ENCODE measurements around the gene NET1. TPM values are rescaled to one million over a fixed set of nuclear protein-coding genes. Genes with fewer than 3 reads are reported as not detected.

Gene NET1
- total RNA-seq, 2 experiments from 2014 or later: 39.1 to 47.7 TPM

DNA sequence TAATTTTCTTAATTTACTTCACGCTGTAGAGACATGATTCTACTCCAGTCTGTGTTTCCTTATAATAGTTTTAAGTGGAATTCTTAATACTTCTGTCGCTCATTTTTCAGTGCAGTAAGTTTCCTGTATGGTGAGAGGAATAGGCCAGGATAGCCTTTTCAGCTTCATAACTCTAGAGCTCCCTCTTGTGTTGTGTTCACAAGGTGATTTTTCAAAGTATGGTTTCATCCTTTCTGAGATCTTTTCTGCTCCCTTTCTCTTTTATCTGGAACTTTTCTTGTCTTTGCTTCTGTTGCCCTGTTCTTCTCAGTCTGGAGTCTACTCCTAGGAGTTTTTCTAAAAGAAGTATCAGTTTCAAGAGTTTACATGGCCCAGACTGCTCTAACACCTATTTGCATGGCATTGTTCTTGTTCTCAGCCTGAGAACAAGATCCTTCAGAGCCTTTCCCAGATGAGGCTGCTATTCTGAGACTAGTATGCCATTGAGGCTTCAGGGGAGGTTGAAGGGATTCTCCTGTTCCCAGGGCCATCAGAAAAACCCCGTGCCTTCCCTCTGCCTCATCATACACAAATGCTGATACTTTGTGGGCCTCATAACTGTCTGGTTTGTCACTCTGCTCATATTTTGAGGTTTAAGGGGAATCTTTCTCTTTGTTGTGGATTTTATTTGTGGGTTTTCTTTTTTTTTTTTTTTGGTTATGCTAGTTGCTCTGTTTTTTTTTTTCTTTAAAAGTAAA lies 21.8 kb downstream of the NET1 start:
- Mint-ChIP-seq H3K4me3 (no peak overlapping the region), H3K9me3 (peaks cover 3% of the 10 kb centered on the region), H3K27ac (peak overlapping the region; percentile 14), H3K27me3 (no peaks in the 10 kb centered on the region), H3K36me3 (ENCODE audit: low read depth) (peaks cover 14% of the 10 kb centered on the region), H3K4me1 (peaks cover 12% of the 10 kb centered on the region)
- CTCF ChIA-PET: interaction anchor here (0.7 to 4.2 kb wide), 9 partner anchors 9 to 587 kb away, joined by 3 to 25 read pairs (median 6); partner anchors contain the start of gene AKR1C3
- POLR2A ChIA-PET: no interaction called here
- peak; percentile 36 for DNase-seq

DNA sequence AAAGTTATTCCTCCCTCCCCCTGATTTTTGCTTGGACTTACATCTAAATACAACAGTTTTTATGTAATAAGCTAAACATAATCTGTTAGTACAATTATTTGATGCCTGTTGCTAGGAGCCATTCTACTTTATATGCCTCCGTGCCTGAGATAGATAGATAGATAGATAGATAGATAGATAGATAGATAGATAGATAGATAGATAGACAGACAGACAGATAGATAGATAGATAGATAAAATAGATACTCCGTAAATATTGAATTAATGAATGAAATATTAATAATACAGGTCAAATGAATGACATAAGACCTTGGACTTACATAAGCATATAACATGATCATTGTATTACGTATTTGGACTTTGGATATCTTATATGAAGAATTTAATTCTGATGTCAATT lies 23.0 kb downstream of the NET1 start:
- ChIA-PET CTCF (interaction anchor here (0.6 to 4.2 kb wide), 6 partner anchors 13 to 585 kb away, joined by 3 to 25 read pairs (median 3); partner anchors contain the start of gene TUBAL3), POLR2A (no interaction called here)
- Mint-ChIP-seq H3K4me3 (no peak overlapping the region), H3K4me1 (peaks cover 12% of the 10 kb centered on the region), H3K27me3 (no peaks in the 10 kb centered on the region), H3K9me3 (peaks cover 3% of the 10 kb centered on the region), H3K36me3 (ENCODE audit: low read depth) (peaks cover 11% of the 10 kb centered on the region), H3K27ac (no peak overlapping the region)
- DNase-seq: no peak

DNA sequence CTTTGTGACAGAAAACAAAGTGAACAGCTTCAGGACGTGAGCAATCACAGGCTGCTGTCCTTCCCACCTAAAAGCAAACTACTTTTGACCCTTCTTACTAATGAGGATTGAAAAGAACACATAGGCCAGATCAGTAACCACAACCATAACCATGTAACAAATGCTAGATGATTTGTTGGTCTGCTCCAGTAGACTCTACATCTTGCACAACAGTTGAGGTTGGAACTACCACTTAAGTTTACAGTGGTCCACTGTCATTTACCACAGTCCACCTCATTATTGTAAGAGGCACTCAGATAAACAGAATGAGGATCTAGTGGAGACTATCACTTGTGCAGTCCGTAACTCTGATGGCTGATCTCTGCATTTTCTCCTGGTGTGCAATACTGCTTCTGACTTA lies 27.8 kb downstream of the NET1 start:
- H3K4me3 Mint-ChIP-seq: no peak overlapping the region
- peaks cover 29% of the 10 kb centered on the region for H3K4me1 Mint-ChIP-seq
- no peaks in the 10 kb centered on the region for H3K9me3 Mint-ChIP-seq
- no peak for DNase-seq
- H3K27me3 Mint-ChIP-seq: no peaks in the 10 kb centered on the region
- H3K27ac Mint-ChIP-seq: no peak overlapping the region
- ChIA-PET CTCF (interaction anchor here (1.8 to 3.7 kb wide), 4 partner anchors 183 to 625 kb away, joined by 5 to 23 read pairs (median 8); no protein-coding TSS in a partner anchor), POLR2A (no interaction called here)
- H3K36me3 Mint-ChIP-seq (ENCODE audit: low read depth): peaks cover 8% of the 10 kb centered on the region

DNA sequence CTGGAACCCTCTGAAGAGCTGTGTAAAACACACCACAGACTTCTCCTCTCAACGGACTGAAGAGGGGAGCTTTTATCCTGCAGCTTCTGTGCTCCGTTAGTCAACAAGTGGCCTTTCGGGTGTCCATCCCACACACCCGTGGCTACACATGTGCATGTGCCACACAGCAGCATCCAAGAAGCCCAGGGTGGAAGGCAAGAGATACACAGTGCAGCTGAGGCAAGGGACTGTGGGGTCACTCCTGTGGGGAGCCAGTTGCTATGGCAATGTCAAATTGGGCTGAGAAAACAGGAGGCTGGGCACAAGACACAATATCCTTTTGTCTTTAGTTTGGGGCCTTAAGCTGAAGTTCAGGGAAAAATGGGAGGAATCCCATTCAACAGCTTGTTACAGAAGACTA lies 28.7 kb downstream of the NET1 start:
- peaks cover 8% of the 10 kb centered on the region for H3K36me3 Mint-ChIP-seq (ENCODE audit: low read depth)
- peaks cover 34% of the 10 kb centered on the region for H3K4me1 Mint-ChIP-seq
- ChIA-PET CTCF (interaction anchor here (0.9 to 3.7 kb wide), 6 partner anchors 108 to 626 kb away, joined by 3 to 23 read pairs (median 6); no protein-coding TSS in a partner anchor), POLR2A (no interaction called here)
- H3K27me3 Mint-ChIP-seq: no peaks in the 10 kb centered on the region
- H3K9me3 Mint-ChIP-seq: no peaks in the 10 kb centered on the region
- DNase-seq: no peak
- H3K4me3 Mint-ChIP-seq: no peak overlapping the region
- H3K27ac Mint-ChIP-seq: no peak overlapping the region

DNA sequence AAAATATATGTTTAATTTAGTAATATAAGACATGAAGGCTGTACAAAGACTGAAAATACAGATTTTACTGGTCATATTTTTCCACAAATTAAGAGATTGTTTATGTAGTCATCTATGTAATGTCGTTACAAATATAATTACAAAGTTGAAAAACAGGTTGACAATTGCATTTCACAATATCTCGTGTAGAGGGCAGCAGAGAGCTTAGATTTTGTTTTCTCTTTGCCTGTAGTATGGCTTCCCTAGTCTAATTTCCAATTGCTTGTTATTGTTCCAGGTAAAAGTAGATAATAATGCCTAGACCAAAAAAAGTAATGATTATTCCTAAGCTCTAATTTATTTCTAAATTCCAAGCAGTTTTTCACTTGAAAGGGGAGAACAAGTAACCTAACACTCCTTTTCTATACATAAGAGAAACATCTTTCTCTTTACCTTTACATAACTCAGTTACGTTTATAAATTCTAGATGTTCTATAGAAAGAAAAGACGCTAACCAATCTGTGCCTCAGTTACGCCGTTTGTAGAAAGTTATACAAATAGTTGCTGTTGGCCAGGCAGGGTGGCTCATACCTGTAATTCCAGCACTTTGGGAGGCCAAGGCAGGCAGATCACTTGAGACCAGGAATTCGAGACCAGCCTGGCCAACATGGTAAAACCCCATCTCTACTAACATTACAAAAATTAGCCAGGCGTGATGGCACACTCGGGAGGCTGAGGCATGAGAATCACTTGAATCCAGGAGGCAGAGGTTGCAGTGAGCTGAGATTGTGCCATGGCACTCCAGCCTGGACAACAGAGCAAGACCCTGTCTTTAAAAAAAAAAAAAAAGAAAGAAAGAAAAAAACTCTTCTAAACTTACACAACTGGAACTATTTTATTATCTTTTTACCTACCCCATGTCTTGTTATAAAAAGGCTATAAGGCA lies 30.0 kb downstream of the NET1 start:
- ChIA-PET CTCF (interaction anchor here (0.6 to 3.7 kb wide), 9 partner anchors 9 to 627 kb away, joined by 3 to 23 read pairs (median 5); no protein-coding TSS in a partner anchor), POLR2A (no interaction called here)
- DNase-seq: peak; percentile 61
- H3K27ac Mint-ChIP-seq: no peak overlapping the region
- H3K4me1 Mint-ChIP-seq: peaks cover 44% of the 10 kb centered on the region
- H3K9me3 Mint-ChIP-seq: no peaks in the 10 kb centered on the region
- peaks cover 8% of the 10 kb centered on the region for H3K36me3 Mint-ChIP-seq (ENCODE audit: low read depth)
- H3K4me3 Mint-ChIP-seq: no peak overlapping the region
- no peaks in the 10 kb centered on the region for H3K27me3 Mint-ChIP-seq

DNA sequence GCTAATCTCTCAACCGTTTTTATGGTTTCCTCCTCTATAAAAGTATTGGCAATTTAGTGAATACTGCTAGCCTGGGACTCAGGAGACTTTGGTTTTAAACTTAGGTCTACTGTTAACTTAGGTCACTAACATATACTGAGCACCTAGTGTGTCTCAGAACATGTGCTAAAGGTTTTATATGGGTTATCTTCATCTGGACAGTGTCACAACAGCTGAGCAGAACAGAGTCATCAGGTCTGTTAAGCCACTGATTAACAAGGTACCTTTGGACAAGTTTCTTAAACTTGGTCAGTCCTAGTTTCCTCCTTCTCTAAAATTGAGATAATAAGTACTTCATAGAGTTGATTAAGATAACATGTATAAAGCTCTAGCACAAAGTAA lies 30.6 kb downstream of the NET1 start:
- Mint-ChIP-seq H3K4me1 (peaks cover 50% of the 10 kb centered on the region), H3K9me3 (no peaks in the 10 kb centered on the region), H3K4me3 (no peak overlapping the region), H3K36me3 (ENCODE audit: low read depth) (peaks cover 8% of the 10 kb centered on the region), H3K27me3 (no peaks in the 10 kb centered on the region), H3K27ac (no peak overlapping the region)
- DNase-seq: no peak
- POLR2A ChIA-PET: no interaction called here
- CTCF ChIA-PET: interaction anchor here (0.6 to 3.7 kb wide), 5 partner anchors 10 to 628 kb away, joined by 3 to 23 read pairs (median 11); no protein-coding TSS in a partner anchor

DNA sequence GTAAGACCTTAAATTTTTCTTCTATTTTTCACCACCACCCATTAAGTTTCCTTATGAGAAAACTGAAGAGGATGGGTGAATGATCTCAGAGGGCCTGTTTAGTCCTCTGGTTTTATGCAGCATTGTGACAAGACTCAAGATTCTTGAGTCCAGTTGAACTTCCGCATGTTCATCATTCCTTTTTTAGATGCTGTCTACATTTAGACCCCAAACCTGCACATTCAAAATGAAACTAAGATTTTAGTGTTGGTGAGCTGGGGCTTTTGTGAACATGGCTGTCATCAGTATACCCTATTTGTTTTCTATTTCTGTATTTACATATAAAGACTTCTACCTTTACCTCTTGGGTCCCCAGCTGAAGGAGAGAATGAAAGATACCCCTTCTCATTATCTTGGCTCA lies 31.1 kb downstream of the NET1 start:
- Mint-ChIP-seq H3K27ac (no peak overlapping the region), H3K9me3 (no peaks in the 10 kb centered on the region), H3K36me3 (ENCODE audit: low read depth) (peaks cover 8% of the 10 kb centered on the region), H3K4me3 (no peak overlapping the region), H3K27me3 (no peaks in the 10 kb centered on the region), H3K4me1 (peaks cover 54% of the 10 kb centered on the region)
- POLR2A ChIA-PET: no interaction called here
- CTCF ChIA-PET: interaction anchor here (0.6 to 3.7 kb wide), 5 partner anchors 10 to 628 kb away, joined by 3 to 23 read pairs (median 5); no protein-coding TSS in a partner anchor
- DNase-seq: no peak

DNA sequence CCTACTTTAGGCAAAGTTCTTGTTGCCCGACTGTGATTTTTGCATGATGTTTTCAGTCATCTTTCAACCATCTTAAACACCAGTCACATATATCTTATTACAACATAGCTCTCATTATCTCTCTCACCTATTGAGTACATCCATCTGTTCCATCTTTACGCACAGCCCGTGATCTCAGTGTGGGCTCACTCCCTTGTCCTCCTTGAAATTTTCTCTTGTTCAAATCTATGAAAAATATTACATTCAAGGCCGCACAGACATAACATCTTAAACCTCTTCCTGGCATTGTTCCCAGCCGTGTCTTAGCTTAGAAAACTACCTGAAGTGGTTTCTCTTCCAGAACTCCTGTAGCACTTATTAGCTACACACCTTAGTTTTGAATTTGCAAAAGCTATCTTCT lies 32.6 kb downstream of the NET1 start:
- Mint-ChIP-seq H3K36me3 (ENCODE audit: low read depth) (peaks cover 12% of the 10 kb centered on the region), H3K27me3 (no peaks in the 10 kb centered on the region), H3K4me1 (peaks cover 66% of the 10 kb centered on the region), H3K9me3 (no peaks in the 10 kb centered on the region), H3K4me3 (no peak overlapping the region), H3K27ac (no peak overlapping the region)
- CTCF ChIA-PET: interaction anchor here (1.0 to 3.4 kb wide), 4 partner anchors 12 to 595 kb away, joined by 3 to 13 read pairs (median 6); no protein-coding TSS in a partner anchor
- no peak for DNase-seq
- POLR2A ChIA-PET: no interaction called here

DNA sequence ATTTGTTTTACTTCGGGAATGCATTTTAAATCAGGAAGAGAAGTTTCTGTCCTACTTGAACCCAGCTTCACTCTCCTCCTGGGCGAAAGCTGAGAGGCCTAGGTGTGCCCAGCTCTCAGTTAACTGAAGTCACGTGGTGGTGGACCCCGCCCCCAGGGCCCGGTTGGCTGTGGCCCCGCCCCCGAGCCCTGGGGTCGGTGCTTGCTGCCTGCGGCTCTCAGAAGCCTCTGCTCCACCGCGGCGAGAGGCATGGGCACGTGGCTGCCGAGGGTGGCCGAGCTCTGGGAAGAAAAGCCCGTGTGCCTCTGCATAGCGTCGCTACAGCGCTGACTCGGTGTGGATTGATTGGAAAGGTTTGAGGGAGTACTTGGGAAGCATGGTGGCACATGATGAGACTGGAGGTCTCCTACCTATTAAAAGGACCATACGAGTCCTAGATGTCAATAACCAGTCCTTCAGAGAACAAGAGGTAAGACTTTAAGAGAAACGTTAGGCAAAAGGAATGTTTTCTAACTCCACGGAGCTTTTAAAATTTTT lies 34.1 kb downstream of the NET1 start:
- Mint-ChIP-seq H3K9me3 (no peaks in the 10 kb centered on the region), H3K27ac (peak overlapping the region; percentile 82), H3K4me1 (peaks cover 71% of the 10 kb centered on the region), H3K27me3 (no peaks in the 10 kb centered on the region), H3K4me3 (peak overlapping the region; percentile 76), H3K36me3 (ENCODE audit: low read depth) (peaks cover 12% of the 10 kb centered on the region)
- POLR2A ChIA-PET: no interaction called here
- CTCF ChIA-PET: interaction anchor here (0.6 to 3.1 kb wide), 4 partner anchors 8 to 415 kb away, joined by 3 to 22 read pairs (median 4); no protein-coding TSS in a partner anchor
- peak; percentile 85 for DNase-seq

DNA sequence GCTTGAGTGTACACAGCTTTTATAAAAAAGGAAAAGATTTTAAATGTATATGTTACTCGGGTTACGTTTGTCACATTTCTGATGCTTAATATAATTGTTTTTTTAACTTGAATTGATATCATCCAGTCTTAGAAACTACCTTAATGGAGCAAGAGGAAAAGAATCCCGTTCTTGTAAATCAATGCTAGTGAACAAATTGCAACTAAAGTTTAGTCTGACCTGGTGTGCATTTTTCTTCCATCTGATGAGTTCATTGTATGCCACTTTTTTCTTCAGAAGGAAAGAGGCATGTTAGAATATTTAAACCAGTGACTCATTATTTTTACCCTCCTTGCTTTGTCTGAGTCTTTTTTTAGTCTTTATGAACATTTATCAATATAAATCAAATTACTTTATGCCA lies 34.7 kb downstream of the NET1 start:
- H3K27me3 Mint-ChIP-seq: no peaks in the 10 kb centered on the region
- ChIA-PET CTCF (interaction anchor here (0.6 to 3.1 kb wide), 2 partner anchors 176 to 415 kb away, joined by 3 to 22 read pairs; no protein-coding TSS in a partner anchor), POLR2A (interaction anchor here (1.0 kb wide), 1 partner anchor 19 kb away, joined by 3 read pairs; no protein-coding TSS in a partner anchor)
- H3K4me3 Mint-ChIP-seq: peak overlapping the region; percentile 76
- peaks cover 71% of the 10 kb centered on the region for H3K4me1 Mint-ChIP-seq
- H3K9me3 Mint-ChIP-seq: no peaks in the 10 kb centered on the region
- H3K36me3 Mint-ChIP-seq (ENCODE audit: low read depth): peaks cover 15% of the 10 kb centered on the region
- no peak for DNase-seq
- H3K27ac Mint-ChIP-seq: peak overlapping the region; percentile 75

DNA sequence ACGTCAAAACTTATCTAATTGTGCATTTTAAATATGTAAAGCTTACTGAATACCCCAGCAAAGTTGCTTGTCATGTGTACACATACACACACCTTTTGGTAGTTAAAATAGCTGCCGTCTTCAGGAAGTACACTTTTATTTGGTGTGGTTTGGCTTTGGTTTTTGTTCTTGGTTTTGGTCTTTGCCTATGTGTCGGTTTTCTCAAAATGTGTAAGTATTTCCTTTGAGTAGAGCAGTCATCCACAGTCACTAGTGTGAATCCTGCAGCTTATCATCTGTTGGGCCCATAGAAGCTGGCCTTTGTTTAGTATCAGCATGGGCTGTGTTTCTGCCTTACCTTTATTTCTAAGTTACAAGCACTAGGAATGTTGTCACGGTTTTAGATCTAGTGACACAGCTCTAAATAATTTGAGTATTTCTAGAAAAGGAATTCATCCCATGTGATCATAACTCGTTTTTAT lies 35.3 kb downstream of the NET1 start:
- Mint-ChIP-seq H3K27me3 (no peaks in the 10 kb centered on the region), H3K9me3 (no peaks in the 10 kb centered on the region), H3K36me3 (ENCODE audit: low read depth) (peaks cover 20% of the 10 kb centered on the region), H3K4me1 (peaks cover 67% of the 10 kb centered on the region), H3K4me3 (peak overlapping the region; percentile 76), H3K27ac (peak overlapping the region; percentile 75)
- ChIA-PET POLR2A (interaction anchor here (0.7 to 1.0 kb wide), 2 partner anchors 20 to 1610 kb away, joined by 3 read pairs; no protein-coding TSS in a partner anchor), CTCF (interaction anchor here (3.1 kb wide), 1 partner anchor 175 kb away, joined by 22 read pairs; no protein-coding TSS in a partner anchor)
- DNase-seq: peak; percentile 70

DNA sequence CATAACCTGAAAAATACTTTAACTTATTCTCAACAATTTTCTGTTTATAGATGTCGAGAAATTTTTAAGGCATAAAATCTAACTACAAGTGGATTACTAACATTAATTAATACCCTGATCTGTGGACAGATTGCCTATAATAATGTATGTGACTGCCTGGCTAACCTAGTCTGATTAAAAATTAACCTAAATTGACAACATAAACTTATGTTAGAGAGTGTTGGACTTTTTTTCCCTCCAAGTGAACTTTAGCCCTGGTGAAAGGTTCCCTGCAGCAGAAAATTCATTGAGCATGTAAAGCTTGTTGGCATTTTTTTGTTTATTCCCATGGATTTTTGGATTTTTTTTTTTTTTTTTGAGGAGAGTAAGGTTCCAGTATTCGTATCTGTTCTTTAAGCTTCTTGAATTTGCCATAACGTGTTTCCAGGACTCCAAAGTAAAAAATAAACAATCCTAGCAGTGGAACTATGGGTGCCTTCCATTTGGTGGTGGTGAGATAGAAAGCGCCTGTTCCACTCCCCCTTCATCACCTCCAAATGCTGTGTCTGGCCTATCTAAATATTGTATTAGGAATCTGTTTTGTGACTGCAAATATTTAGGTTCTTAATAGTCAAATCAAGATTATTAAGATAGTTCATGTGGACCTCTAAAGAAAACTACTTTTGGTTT lies 36.1 kb downstream of the NET1 start:
- H3K36me3 Mint-ChIP-seq (ENCODE audit: low read depth): peaks cover 28% of the 10 kb centered on the region
- peaks cover 60% of the 10 kb centered on the region for H3K4me1 Mint-ChIP-seq
- H3K27ac Mint-ChIP-seq: no peak overlapping the region
- no peaks in the 10 kb centered on the region for H3K27me3 Mint-ChIP-seq
- DNase-seq: no peak
- ChIA-PET CTCF (interaction anchor here (0.6 to 3.1 kb wide), 3 partner anchors 13 to 175 kb away, joined by 3 to 22 read pairs (median 3); no protein-coding TSS in a partner anchor), POLR2A (no interaction called here)
- peak overlapping the region; percentile 44 for H3K4me3 Mint-ChIP-seq
- no peaks in the 10 kb centered on the region for H3K9me3 Mint-ChIP-seq

Measured in activated CD4-positive, alpha-beta T cell treated with anti-CD3 and anti-CD28 coated beads, Interleukin-2, amount 10 ng/mL, durations not matched to agents 7 days and 5 days (primary cell).